Fibroblast of lung (primary cell): ENCODE data around the gene ECHDC3. TPM values are rescaled to one million over a fixed set of nuclear protein-coding genes. Genes with fewer than 3 reads are reported as not detected.

Experiments
- DNase-seq, 2 donors: peaks; one replicate each; pipeline versions ENCODE4 v3.0.0 to v3.0.0-alpha.2; 2010; ENCODE audit warnings: low read depth in 2 of 2
- H2AFZ ChIP-seq: 2 replicates; pipeline ENCODE4 v1.5.1; 2012; ENCODE audit warnings: low read length, control low read depth, inconsistent platforms
- H3K27ac ChIP-seq: 2 replicates; pipeline ENCODE4 v1.5.1; 2011; ENCODE audit warnings: low read length, control low read depth; ENCODE audit not compliant: insufficient read depth
- H3K27me3 ChIP-seq: 2 replicates; pipeline ENCODE4 v1.5.1; 2011; ENCODE audit warnings: mild to moderate bottlenecking, low read length; ENCODE audit not compliant: control insufficient read depth, insufficient read depth
- H3K36me3 ChIP-seq: 2 replicates; pipeline ENCODE4 v1.5.1; 2011; ENCODE audit warnings: low read length; ENCODE audit not compliant: control insufficient read depth, insufficient read depth
- H3K4me1 ChIP-seq: 2 replicates; pipeline ENCODE4 v1.5.1; 2011; ENCODE audit warnings: low read length; ENCODE audit not compliant: control insufficient read depth, insufficient read depth; ENCODE audit errors: extremely low read depth
- H3K4me2 ChIP-seq: 2 replicates; pipeline ENCODE4 v1.5.1; 2011; ENCODE audit warnings: low read length, control low read depth; ENCODE audit not compliant: insufficient read depth; ENCODE audit errors: extremely low read depth
- H3K4me3 ChIP-seq, 4 experiments: fragments of 200-600 bp in 1 of 4; sonication (generic) in 1 of 4; replicated peaks in 1 of 4; 2 replicates each; pipeline ENCODE4 v1.5.1; 2011 to 2016; ENCODE audit warnings: low read length in 4 of 4, low read depth in 3 of 4, mild to moderate bottlenecking in 3 of 4, control low read depth in 2 of 4, inconsistent platforms in 1 of 4, mixed read lengths in 1 of 4; ENCODE audit not compliant: insufficient read depth in 1 of 4; ENCODE audit errors: control extremely low read depth in 1 of 4
- H3K79me2 ChIP-seq: 2 replicates; pipeline ENCODE4 v1.5.1; 2012; ENCODE audit warnings: mild to moderate bottlenecking, low read length, inconsistent platforms; ENCODE audit not compliant: control insufficient read depth, insufficient read depth
- H3K9ac ChIP-seq: 2 replicates; pipeline ENCODE4 v1.5.1; 2011; ENCODE audit warnings: mild to moderate bottlenecking, low read length, control low read depth; ENCODE audit not compliant: insufficient read depth
- H3K9me3 ChIP-seq: 2 replicates; pipeline ENCODE4 v1.5.1; 2012; ENCODE audit warnings: low read depth, low read length; ENCODE audit not compliant: control insufficient read depth, insufficient read depth
- H4K20me1 ChIP-seq: 2 replicates; pipeline ENCODE4 v1.5.1; 2011; ENCODE audit warnings: low read length; ENCODE audit not compliant: control insufficient read depth, insufficient read depth; ENCODE audit errors: extremely low read depth
- CTCF ChIP-seq, 2 donors: IDR thresholded peaks in 1 of 2; conservative IDR thresholded peaks in 1 of 2; 1 replicate in 1 of 2; 2 replicates in 1 of 2; pipeline ENCODE4 v1.5.1; 2011 to 2012; ENCODE audit warnings: low read length in 2 of 2, control low read depth in 1 of 2, inconsistent platforms in 1 of 2, low read depth in 1 of 2, mild to moderate bottlenecking in 1 of 2
- EZH2 ChIP-seq: IDR thresholded peaks from 2 replicates; pipeline ENCODE4 v1.5.1; 2012; ENCODE audit warnings: low read length, control low read depth, mild to moderate bottlenecking; ENCODE audit errors: missing control alignments
- polyA plus RNA-seq, 2 donors: library from polyadenylated mRNA; depleted of rRNA in 1 of 2; stranded (reverse) in 1 of 2; unstranded in 1 of 2; fragments of >200 nt; gene quantifications; 2 replicates each; pipeline ENCODE4 v1.2.1, GENCODE V29; 2011 to 2012; ENCODE audit warnings: missing spikeins in 1 of 2
- total RNA-seq: library from RNA; depleted of rRNA; stranded (reverse); fragments of >200 nt; gene quantifications from 2 replicates; pipeline ENCODE4 v1.2.1, GENCODE V29; 2014

ECHDC3 gene
- total and polyA plus RNA-seq, 2 donors (not counting 1 experiment from before 2014, with no cell fraction given) = 6.1 to 17.7 TPM

- Histone ChIP-seq H3K27ac (no peak overlapping the region), H3K79me2 (no peaks in the 10 kb centered on the region), H3K27me3 (no peaks in the 10 kb centered on the region), H4K20me1 (no peaks in the 10 kb centered on the region), H2AFZ (no peak overlapping the region), H3K4me2 (no peak overlapping the region), H3K9me3 (no peaks in the 10 kb centered on the region), H3K4me1 (no peaks in the 10 kb centered on the region), H3K36me3 (no peaks in the 10 kb centered on the region), H3K4me3 (no peak overlapping the region), H3K9ac (no peak overlapping the region)
- no peak for TF ChIP-seq EZH2
- TF ChIP-seq CTCF (conservative IDR thresholded peaks at IDR 0.05 in 1 of 2, IDR thresholded peaks at IDR 0.05 in 1 of 2; ENCODE audit: low read depth in 1 of 2, low read length in 2 of 2) = no peak
- DNase-seq = peak; percentile 26 to 81
These were observed 51.7 kb downstream of the ECHDC3 start for GRCh38 chr10:11793762-11794479.

- no peaks in the 10 kb centered on the region for H3K79me2 ChIP-seq
- no peak overlapping the region for H3K4me3 ChIP-seq
- no peak overlapping the region for H2AFZ ChIP-seq
- no peak for DNase-seq
- H3K4me1 ChIP-seq = no peaks in the 10 kb centered on the region
- H3K9me3 ChIP-seq = no peaks in the 10 kb centered on the region
- H3K36me3 ChIP-seq = no peaks in the 10 kb centered on the region
- no peaks in the 10 kb centered on the region for H3K27me3 ChIP-seq
- H3K4me2 ChIP-seq = no peak overlapping the region
- H4K20me1 ChIP-seq = no peaks in the 10 kb centered on the region
- TF ChIP-seq CTCF (conservative IDR thresholded peaks at IDR 0.05 in 1 of 2, IDR thresholded peaks at IDR 0.05 in 1 of 2; ENCODE audit: low read depth in 1 of 2, low read length in 2 of 2) (no peak), EZH2 (no peak)
- H3K27ac ChIP-seq = no peak overlapping the region
- H3K9ac ChIP-seq = no peak overlapping the region
These were observed 52.4 kb downstream of the ECHDC3 start for GRCh38 chr10:11794566-11794965.

- Histone ChIP-seq H2AFZ (no peak overlapping the region), H3K9ac (no peak overlapping the region), H3K36me3 (no peaks in the 10 kb centered on the region), H3K4me2 (no peak overlapping the region), H3K27me3 (no peaks in the 10 kb centered on the region), H3K4me3 (no peak overlapping the region), H3K27ac (no peak overlapping the region), H3K9me3 (no peaks in the 10 kb centered on the region), H3K79me2 (no peaks in the 10 kb centered on the region), H4K20me1 (no peaks in the 10 kb centered on the region), H3K4me1 (no peaks in the 10 kb centered on the region)
- TF ChIP-seq EZH2 (no peak), CTCF (conservative IDR thresholded peaks at IDR 0.05 in 1 of 2, IDR thresholded peaks at IDR 0.05 in 1 of 2; ENCODE audit: low read depth in 1 of 2, low read length in 2 of 2) (no peak)
- no peak for DNase-seq
These were observed 53.1 kb downstream of the ECHDC3 start for GRCh38 chr10:11795101-11795920.
